Erythroblast (primary cell): ENCODE measurements around the gene SLC19A2.

ENCODE experiments used
- GATA1 ChIP-seq: IDR thresholded peaks from 2 replicates; pipeline ENCODE4 v1.6.1; 2011; ENCODE audit warnings: low read depth, mild to moderate bottlenecking, control low read depth, low read length, moderate library complexity
- POLR2A ChIP-seq: IDR thresholded peaks from 2 replicates; pipeline ENCODE4 v1.6.1; 2011; ENCODE audit warnings: mild to moderate bottlenecking, low read length

DNA sequence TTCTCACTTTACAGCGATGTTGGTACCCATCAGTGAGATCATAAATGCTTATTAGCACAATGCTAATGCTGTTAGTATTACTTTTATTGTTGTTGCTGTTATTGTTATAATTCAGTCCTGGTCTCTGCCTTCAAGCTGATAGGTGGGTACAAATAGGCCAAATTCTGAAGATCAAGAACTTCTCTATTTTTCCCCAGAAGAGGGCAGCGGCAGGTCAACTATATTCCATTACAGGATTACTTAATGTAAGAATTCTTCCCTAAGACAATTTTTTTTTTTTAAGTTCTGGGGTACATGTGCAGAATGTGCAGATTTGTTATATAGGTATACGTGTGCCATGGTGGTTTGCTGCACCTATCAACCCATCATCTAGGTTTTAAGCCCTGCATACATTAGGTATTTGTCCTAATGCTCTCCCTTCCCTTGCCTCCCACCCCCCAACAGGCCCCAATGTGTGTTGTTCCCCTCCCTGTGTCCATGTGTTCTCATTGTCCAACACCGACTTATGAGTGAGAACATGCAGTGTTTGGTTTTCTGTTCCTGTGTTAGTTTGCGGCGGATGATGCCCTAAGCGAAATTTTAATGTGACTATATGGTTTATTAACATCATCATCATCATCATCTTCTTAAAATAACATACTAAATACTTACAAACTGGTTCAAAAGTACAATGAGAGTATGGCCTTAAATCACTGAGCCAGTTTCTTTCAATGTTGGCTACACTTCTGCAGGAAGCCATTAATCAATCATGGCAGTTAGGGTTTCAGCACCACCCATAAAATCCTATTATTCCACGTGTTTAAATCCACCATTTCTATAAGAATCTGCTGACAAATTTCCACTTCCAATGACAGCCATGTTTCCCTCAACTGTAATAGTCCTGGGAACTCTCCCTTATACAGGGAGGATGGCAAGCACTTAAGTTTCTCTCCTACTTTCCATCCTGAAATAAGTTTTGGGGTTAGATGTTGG is 19.2 kb downstream of the SLC19A2 start:
- no peak for TF ChIP-seq POLR2A
- no peak for TF ChIP-seq GATA1
